Breast epithelium (tissue), 4 donors: ENCODE measurements around the gene ANAPC7. TPM values are rescaled to one million over a fixed set of nuclear protein-coding genes. Genes with fewer than 3 reads are reported as not detected.

Experiments
- DNase-seq, 2 donors: peaks; one replicate each; pipeline ENCODE4 v3.0.0-alpha.2; 2019; ENCODE audit warnings: low spot score in 2 of 2
- H3K27ac ChIP-seq, 2 donors: fragments of 200-600 bp; sonication (generic) in 1 of 2; one replicate each; pipeline ENCODE4 v1.5.1; 2016 to 2019; ENCODE audit warnings: mild to moderate bottlenecking in 1 of 2
- H3K27me3 ChIP-seq, 2 donors: fragments of 200-600 bp; sonication (generic) in 1 of 2; one replicate each; pipeline versions ENCODE4 v1.5.1 to v1.6.0; 2017 to 2019; ENCODE audit warnings: control low read depth in 1 of 2, mild to moderate bottlenecking in 1 of 2
- H3K36me3 ChIP-seq: fragments of 200-600 bp; one replicate; pipeline ENCODE4 v1.5.1; 2019
- H3K4me1 ChIP-seq, 2 donors: fragments of 200-600 bp; sonication (generic); one replicate each; pipeline ENCODE4 v1.5.1; 2016 to 2019; ENCODE audit warnings: control low read depth in 1 of 2
- H3K4me3 ChIP-seq, 3 donors: fragments of 200-600 bp; sonication (generic); 1 replicate in 2 of 3; 2 replicates in 1 of 3; pipeline ENCODE4 v1.5.1; 2016 to 2019; ENCODE audit warnings: mild to moderate bottlenecking in 3 of 3, moderate library complexity in 2 of 3
- H3K9me3 ChIP-seq, 2 donors: fragments of 200-600 bp; sonication (generic) in 1 of 2; one replicate each; pipeline ENCODE4 v1.5.1; 2016 to 2019; ENCODE audit warnings: control low read depth in 1 of 2
- POLR2A ChIP-seq: fragments of 450-650 bp; IDR thresholded peaks from one replicate; pipeline ENCODE4 v1.6.1; 2016; ENCODE audit warnings: antibody characterized with exemption, mild to moderate bottlenecking, moderate library complexity
- POLR2AphosphoS5 ChIP-seq, 3 donors: sonication (generic); formaldehyde crosslinking; IDR thresholded peaks; one replicate each; pipeline ENCODE4 v1.6.1; 2017; ENCODE audit warnings: antibody characterized with exemption in 3 of 3
- intact Hi-C: fragments of 100-400 bp; cut with DNase I; formaldehyde crosslinking; loops from one replicate; pipeline ENCODE4 v1.15.1; 2023; ENCODE audit warnings: low total_unique reads
- total RNA-seq, 3 donors: library from RNA; depleted of rRNA; stranded (reverse); fragments of >200 nt; gene quantifications; one replicate each; pipeline ENCODE4 v1.1.0, GENCODE V29; 2016
- TF ChIP-seq, protein P1 (sequence below), 3 donors: fragments of 450-650 bp; IDR thresholded peaks; one replicate each; pipeline ENCODE4 v1.5.1; 2016 to 2017; ENCODE audit warnings: antibody characterized with exemption in 3 of 3, mild to moderate bottlenecking in 3 of 3, moderate library complexity in 3 of 3

ANAPC7 gene
- total RNA-seq, 3 donors from 2014 or later, result 29.4 to 56.2 (median 43.3) TPM

GRCh38 chr12:110355073-110355472 is 48.4 kb downstream of the ANAPC7 start:
- no peaks in the 10 kb centered on the region for H3K4me1 ChIP-seq
- H3K36me3 ChIP-seq, result no peaks in the 10 kb centered on the region
- intact Hi-C loops, result no loop called here
- no peaks in the 10 kb centered on the region for H3K27me3 ChIP-seq
- no peak overlapping the region for H3K27ac ChIP-seq
- no peaks in the 10 kb centered on the region for H3K9me3 ChIP-seq
- no peak overlapping the region for H3K4me3 ChIP-seq
- no peak for TF ChIP-seq POLR2A
- TF ChIP-seq, protein P1, sequence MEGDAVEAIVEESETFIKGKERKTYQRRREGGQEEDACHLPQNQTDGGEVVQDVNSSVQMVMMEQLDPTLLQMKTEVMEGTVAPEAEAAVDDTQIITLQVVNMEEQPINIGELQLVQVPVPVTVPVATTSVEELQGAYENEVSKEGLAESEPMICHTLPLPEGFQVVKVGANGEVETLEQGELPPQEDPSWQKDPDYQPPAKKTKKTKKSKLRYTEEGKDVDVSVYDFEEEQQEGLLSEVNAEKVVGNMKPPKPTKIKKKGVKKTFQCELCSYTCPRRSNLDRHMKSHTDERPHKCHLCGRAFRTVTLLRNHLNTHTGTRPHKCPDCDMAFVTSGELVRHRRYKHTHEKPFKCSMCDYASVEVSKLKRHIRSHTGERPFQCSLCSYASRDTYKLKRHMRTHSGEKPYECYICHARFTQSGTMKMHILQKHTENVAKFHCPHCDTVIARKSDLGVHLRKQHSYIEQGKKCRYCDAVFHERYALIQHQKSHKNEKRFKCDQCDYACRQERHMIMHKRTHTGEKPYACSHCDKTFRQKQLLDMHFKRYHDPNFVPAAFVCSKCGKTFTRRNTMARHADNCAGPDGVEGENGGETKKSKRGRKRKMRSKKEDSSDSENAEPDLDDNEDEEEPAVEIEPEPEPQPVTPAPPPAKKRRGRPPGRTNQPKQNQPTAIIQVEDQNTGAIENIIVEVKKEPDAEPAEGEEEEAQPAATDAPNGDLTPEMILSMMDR (IDR thresholded peaks at IDR 0.05), result no peak
- TF ChIP-seq POLR2AphosphoS5 (IDR thresholded peaks at IDR 0.05), result no peak
- DNase-seq, result no peak

DNA sequence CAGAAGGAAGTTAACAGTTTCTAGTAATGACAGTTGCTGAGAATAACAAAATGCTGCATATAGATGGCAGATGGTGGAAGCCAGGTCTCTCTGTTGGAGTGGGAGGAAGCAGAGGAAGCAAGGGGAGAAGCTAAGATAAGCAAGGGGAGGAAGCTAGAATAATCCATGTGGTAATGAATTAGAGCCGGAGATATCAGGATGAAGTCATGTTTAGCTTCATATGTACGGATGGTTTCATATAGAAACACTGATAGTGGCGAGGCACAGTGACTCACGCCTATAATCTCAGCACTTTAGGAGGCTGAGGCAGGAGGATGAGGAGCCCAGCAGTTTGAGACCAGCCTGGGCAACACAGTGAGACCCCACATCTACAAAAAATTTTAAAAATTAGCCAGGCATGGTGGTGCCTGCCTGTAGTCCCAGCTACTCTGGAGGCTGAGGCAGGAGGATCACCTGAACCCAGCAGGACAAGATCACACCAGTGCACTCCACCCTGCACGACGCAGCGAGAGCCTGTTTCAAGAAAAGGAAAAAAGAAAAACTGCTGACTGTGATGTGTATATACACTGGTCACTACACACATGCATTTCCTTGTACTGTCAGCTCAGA is 49.2 kb downstream of the ANAPC7 start:
- no peaks in the 10 kb centered on the region for H3K9me3 ChIP-seq
- DNase-seq, result no peak
- TF ChIP-seq, protein P1 (IDR thresholded peaks at IDR 0.05), result no peak
- no peak for TF ChIP-seq POLR2AphosphoS5 (IDR thresholded peaks at IDR 0.05)
- TF ChIP-seq POLR2A, result no peak
- no peaks in the 10 kb centered on the region for H3K27me3 ChIP-seq
- intact Hi-C loops, result no loop called here
- peaks cover 0 to under 1% of the 10 kb centered on the region in 2 donors for H3K4me1 ChIP-seq
- no peaks in the 10 kb centered on the region for H3K36me3 ChIP-seq
- no peak overlapping the region for H3K4me3 ChIP-seq
- no peak overlapping the region for H3K27ac ChIP-seq

- no peaks in the 10 kb centered on the region for H3K9me3 ChIP-seq
- no peaks in the 10 kb centered on the region for H3K27me3 ChIP-seq
- no peak for DNase-seq
- H3K4me3 ChIP-seq, result no peak overlapping the region
- peaks cover 0 to 3% of the 10 kb centered on the region in 2 donors for H3K4me1 ChIP-seq
- no peak overlapping the region for H3K27ac ChIP-seq
- intact Hi-C loops, result no loop called here
- H3K36me3 ChIP-seq, result no peaks in the 10 kb centered on the region
- TF ChIP-seq, protein P1 (IDR thresholded peaks at IDR 0.05), result no peak
- TF ChIP-seq POLR2A (no peak), POLR2AphosphoS5 (IDR thresholded peaks at IDR 0.05) (no peak)
These were observed 50.1 kb downstream of the ANAPC7 start for GRCh38 chr12:110353211-110353965.

- DNase-seq, result no peak
- intact Hi-C loops, result no loop called here
- Histone ChIP-seq H3K36me3 (no peaks in the 10 kb centered on the region), H3K27me3 (no peaks in the 10 kb centered on the region), H3K4me1 (peaks cover 0 to 3% of the 10 kb centered on the region in 2 donors), H3K27ac (no peak overlapping the region), H3K9me3 (no peaks in the 10 kb centered on the region), H3K4me3 (no peak overlapping the region)
- TF ChIP-seq POLR2A, result no peak
- TF ChIP-seq, protein P1 (IDR thresholded peaks at IDR 0.05), result no peak
- no peak for TF ChIP-seq POLR2AphosphoS5 (IDR thresholded peaks at IDR 0.05)
These were observed 51.1 kb downstream of the ANAPC7 start for GRCh38 chr12:110352401-110352800.

- no peak for DNase-seq
- H3K36me3 ChIP-seq, result no peaks in the 10 kb centered on the region
- no peak for TF ChIP-seq POLR2A
- TF ChIP-seq POLR2AphosphoS5 (IDR thresholded peaks at IDR 0.05), result no peak
- TF ChIP-seq, protein P1 (IDR thresholded peaks at IDR 0.05), result no peak
- intact Hi-C loops, result no loop called here
- H3K27me3 ChIP-seq, result no peaks in the 10 kb centered on the region
- no peak overlapping the region for H3K27ac ChIP-seq
- H3K9me3 ChIP-seq, result no peaks in the 10 kb centered on the region
- no peak overlapping the region for H3K4me3 ChIP-seq
- H3K4me1 ChIP-seq, result peaks cover 0 to 3% of the 10 kb centered on the region in 2 donors
These were observed 52.4 kb downstream of the ANAPC7 start for GRCh38 chr12:110351119-110351518.
